GM21381 (cell line): Measurements from ENCODE around the gene WDR93.
A peak's percentile ranks its signal among the peaks of the same experiment; 100 is the strongest.
"Not testable (repeated sequence)": the region's sequence is repeated elsewhere in the genome, so short reads cannot be mapped to it uniquely, and the experiment has no call there.

Experiments
- ATAC-seq: cut with Tn5 transposase; IDR thresholded peaks from one replicate; pipeline ENCODE4 v1.9.1; 2021; ENCODE audit warnings: mild to moderate bottlenecking, moderate library complexity; ENCODE audit not compliant: unreplicated experiment

WDR93 gene

DNA sequence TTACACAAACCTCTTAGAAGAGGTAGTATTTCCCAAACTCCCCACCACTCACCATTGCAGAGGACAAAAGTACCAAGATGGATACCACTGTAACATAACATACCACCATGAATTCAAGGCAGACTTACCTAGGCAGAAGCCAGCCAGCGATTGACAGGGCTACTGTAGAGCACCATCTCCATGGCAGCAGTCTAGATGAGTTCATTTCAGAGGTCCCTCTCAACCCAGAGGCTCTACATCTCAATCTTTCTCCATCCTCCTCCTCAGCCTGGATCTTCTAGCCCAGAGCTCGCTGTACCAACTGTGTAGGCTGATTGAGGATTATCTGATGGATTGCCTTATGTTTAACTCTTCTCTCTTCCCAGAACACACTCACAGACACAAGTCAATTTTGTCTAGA lies 9.5 kb upstream of the WDR93 start:
- no peak for ATAC-seq

DNA sequence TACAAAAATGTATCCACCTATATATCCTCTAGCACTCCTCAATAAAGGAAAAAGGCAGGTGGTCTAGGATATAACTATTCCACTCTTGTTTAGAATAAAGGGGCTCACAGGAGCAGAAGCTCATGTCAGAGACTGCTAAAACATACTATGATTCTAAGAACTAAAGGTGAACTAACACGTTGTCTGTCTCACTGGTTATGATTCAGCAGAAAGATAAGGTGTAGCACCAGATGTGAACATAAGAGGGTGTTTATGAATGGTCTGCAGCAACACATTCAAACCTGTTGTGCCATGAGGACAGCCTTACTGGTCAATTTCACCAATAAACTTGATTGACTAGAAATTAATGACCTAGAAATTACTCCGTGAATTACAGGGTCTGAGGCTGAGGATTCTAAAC lies 4.6 kb upstream of the WDR93 start:
- ATAC-seq, result no peak

DNA sequence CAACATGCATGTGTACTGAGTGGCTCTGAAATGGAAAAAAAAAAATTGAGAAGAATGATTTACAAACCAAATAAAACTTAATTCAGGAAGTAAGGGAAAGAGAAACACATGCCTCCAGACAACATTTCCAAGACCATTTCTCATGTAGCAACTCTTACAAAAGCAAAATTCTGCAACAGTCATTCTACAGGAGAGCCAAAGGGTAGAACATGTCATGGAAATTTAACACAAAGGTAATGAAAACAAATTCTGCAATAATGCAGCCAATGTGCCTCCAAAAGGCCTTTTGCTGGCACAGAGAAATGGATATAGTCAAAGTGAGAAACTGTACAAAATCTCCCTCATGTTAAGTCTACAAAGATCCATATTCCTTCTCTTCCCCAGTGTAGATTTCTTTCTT lies 4.1 kb upstream of the WDR93 start:
- ATAC-seq, result no peak

DNA sequence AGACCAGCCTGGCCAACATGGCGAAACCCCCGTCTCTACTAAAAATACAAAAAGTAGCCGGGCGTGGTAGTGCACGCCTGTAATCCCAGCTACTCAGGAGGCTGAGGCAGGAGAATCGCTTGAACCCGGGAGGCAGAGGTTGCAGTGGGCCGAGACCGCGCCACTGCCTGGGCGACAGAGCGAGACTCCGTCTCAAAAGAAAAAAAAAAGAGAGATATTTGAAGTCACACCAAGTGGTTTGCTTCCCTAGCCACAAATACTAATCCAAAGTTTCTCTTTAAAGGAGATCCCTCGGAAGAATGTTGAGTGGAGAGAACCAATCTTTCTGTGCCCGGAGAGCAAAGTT lies 708 bp upstream of the WDR93 start:
- not testable (repeated sequence) for ATAC-seq

DNA sequence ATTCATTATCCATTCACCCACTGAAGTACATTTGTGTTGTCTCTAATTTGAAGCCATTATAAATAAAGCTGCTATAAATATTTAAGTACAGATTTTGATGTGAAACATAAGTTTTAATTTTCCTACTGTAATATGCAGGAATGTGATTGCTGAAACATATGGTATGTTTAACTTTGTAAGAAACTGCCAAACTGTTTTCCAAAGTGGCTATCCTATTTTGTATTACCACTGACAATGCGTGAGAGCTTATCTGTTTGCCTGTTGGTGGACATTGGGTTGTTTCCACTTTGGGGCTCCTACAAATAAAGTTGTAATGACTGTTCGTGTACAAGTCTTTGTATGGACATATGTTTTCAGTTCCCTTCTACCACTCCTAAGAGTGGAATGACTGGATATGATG lies 2.5 kb downstream of the WDR93 start:
- no peak for ATAC-seq

DNA sequence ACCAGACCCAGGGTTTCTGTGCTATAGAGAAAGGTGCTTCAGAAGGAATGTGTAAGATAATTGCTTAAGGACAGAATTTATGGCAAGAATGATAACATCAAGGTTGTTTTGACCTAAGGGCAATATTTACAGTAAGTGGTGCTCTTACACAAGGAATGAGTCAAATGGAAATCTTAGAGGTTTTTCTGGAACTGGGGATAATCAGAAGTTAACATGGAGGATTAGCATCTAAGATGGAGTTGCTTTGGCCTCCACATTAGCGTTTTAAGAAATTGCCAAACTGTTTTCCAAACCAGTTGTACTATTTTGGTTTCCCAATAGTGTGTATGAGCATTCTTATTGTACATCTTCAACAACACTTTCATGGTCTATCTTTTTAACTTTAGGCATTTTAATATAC lies 3.1 kb downstream of the WDR93 start:
- ATAC-seq, result no peak

DNA sequence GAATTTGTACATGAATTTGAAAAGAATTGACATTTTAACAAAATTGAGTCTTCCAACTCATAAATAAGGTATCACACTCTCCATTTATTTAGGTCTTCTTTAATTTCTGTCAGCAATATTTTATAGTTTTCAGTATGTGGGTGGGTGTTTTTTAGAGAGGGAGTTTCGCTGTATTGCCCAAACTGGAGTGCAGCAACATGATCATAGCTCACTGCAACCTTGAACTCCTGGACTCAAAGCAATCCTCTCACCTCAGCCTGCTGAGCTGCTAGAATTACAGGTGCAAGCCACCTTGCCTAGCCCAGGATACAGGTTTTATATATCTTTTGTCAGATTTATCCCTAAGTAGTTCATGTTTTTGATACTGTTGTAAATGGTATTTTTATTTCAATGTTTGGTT lies 4.6 kb downstream of the WDR93 start:
- ATAC-seq, result no peak

DNA sequence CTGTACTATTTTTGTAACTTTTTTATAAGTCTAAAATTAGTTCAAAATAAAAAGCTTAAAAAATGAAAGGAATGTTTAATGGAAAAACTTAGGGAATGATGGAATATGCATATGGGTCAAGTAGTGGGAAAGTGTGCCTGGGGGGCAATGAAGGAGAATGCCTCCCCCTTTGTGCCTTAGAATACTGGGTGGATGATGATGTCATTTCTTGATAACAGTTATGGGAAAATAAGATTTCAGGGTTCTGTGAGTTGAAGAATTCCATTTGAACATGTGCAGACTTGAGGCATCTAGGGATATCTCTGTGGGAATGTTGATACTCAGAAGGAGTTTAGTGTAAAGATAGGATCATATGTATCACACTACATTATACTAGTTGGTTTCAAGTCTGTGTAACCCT lies 13.8 kb downstream of the WDR93 start:
- no peak for ATAC-seq

DNA sequence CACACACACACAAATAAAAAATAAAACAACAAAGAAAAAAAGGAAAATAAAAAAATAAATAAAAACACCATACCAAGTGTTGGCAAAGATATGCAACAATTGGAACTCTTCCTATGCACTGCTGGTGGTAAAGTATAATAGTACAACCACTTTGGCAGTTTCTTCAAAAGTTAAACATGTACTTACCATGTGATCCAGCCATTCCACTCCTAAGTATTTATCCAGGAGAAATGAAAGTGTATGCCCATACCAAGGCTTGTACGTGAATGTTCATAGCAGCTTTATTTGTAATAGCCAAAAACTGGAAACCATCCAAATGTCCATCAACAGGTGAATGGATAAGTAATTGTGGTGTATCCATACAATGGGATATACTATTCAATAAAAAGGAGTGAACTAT lies 17.0 kb downstream of the WDR93 start:
- no peak for ATAC-seq

DNA sequence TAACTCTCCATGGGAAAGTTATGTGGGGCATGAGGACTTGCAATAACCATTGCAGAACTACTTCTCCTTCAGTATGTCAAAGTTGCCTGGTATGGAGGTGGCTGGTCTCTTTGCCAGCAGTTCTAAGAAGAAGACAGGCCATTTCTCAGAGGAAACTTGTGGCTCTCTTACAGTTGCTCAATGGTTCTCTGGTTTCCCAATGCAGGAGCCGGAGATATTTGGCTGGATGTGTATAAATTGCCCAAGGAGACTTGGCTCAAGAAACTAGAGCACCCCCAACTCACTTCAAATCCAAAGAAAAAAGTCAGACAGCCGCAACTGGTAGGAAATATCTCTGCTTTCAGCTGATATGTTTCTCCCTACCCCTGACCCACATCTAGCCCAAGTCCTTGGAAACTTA lies 24.2 kb downstream of the WDR93 start:
- no peak for ATAC-seq

DNA sequence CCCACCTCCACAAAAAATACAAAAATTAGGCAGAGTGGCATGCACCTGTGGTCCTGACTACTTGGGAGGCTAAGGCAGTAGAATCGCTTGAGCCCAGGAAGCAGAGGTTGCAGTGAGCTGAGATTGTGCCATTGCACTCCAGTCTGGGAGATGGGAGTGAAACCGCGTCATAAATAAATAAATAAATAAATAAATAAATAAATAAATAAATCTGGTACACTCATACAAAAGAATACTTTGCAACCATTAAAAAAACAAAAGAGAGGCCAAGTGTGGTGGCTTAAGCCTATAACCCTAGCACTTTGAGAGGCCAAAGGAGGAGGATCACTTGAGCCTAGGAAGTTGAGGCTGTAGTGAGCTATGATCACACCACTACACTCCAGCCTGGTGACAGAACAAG lies 32.4 kb downstream of the WDR93 start:
- ATAC-seq, result no peak

DNA sequence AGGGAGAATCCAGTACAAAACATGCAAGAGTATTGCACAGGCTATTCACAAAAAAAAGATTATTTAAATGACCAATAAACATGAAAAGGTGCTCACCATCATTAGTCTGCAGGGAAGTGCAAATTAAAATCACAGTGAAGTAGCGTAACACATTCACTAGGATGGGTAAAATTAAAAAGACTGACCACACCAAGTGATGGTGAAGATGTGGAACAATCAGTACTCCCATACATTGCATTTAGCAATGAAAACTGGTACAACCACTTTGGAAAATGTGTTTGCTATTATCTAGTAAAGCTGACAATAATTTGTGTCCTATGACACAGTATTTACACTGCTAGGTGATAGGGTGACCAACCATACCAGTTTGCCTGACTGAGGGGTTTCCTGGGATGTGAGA lies 34.0 kb downstream of the WDR93 start:
- no peak for ATAC-seq

DNA sequence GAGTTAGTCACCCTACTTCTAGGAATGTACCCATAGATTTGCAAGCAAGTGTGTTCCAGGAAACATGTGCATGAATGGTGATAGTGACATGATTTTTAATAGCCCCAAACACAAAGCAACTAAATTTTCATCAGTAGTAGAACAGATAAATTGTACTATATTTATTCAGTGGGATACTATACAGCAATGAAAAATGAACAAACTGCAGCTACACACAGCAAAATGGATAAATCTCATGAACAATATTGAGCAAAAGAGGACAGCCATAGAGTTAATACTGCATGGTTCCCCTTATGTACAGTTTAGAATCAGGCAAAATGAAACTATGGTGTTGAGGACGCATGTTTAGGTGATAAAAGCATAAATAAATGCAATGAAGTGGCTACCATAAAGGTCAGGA lies 34.5 kb downstream of the WDR93 start:
- ATAC-seq, result no peak

DNA sequence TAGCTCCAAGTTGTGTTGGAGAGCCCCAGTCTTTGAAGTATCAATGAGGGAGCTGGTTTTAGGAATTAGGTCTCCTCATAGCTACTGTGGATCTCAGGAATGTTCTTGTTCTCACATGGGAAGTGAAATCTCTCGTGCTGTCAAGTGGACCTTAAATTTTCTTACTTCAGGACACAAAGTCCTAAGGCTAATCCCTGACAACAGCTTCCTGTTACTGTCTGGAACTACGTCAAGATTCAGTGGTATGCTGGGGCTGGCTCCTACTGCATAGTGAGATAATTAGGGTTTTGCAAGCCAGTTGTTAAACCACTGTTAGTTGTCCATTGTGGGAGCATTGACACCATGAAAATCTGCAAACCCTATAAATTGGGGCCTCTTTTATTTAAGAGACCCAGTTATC lies 37.6 kb downstream of the WDR93 start:
- ATAC-seq, result no peak

DNA sequence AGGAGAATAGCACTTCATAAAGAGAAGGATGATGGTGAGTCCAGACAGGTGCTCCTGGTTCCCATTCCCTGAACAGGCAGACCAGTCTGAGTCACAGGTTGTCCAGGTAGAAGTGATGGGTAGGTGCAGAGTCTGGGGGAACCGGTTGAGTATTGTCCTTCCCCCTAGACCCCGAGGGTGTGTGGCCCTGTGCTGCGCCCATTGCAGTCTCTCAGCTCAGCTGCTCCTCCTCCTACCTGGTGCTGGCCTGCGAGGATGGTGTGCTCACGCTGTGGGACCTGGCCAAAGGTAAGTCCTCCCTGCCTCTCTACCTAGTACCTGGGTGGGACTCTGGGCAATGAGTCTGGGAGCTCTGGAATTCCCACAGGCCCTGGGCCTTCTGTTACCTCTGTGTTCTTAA lies 40.7 kb downstream of the WDR93 start:
- no peak for ATAC-seq

DNA sequence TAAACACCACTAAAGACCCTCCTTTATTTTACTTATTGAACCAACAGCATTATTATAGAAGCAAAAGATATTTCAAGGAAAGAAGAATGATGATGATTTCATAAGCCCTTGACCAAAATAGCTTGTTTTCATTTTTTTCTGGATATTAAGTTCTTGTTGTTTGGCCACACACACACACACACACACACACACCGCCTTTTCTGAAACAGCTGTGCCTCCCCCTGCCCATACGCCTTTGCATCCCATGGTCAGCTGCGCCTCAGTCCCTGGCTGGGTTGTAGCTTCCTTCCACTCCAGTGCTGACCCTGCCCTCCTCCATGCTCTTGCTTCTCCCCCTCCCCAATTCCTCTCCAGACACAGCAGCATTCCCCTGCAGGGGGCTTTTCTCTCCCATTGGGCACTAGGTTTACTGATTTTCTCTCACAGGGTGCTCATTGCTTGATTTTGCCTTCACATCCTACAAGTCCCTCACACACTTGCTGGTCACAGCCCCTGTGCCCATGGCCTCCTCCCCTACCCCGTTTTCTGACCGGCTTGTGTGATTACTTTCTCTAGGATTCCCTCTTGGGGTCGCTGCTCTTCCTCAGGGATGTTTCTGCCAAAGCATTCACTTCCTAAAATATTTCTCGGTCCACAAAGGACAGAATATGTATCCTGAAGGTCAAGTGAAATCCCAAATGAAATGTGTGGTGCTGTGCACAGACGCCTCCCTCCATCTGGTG lies 42.0 kb downstream of the WDR93 start:
- ATAC-seq, result no peak

DNA sequence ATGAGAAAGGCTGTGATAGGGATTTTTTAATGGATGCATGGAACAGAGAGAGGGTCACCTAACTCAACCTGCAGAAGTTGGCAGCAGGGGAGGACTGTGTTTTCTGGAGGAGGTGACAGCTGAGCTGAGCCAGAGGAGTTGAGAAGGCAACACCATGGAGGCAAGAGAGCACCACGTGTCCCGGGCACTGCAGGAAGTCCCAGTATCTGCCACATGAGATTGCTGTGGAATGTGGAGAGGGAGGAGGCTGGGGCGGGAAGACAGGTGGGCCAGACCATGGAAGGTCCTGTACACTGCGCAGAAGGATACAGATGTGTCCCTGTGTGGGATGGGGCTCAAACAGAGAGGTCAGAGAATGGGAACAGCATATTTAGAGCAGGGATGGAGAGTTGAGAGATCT lies 45.2 kb downstream of the WDR93 start:
- no peak for ATAC-seq

DNA sequence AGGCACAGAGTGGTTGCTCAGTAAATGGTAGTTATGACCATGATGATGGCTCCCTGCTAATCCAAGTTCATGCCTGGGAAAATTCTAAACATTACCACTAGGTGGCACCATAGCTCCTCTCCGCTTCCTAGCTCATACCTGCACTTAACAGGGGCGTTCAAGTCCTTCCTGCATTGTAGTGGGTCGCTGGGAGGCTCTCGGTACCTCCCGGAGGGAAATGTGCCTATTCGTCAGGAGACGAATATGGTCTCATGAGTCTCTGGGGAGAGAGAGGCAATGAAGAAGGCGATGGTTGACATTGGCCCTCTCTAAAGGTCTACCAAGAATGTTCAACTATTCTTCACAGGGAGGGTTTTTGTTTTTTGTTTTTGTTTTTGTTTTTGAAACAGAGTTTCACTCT lies 49.5 kb downstream of the WDR93 start:
- peak; percentile 65 for ATAC-seq

DNA sequence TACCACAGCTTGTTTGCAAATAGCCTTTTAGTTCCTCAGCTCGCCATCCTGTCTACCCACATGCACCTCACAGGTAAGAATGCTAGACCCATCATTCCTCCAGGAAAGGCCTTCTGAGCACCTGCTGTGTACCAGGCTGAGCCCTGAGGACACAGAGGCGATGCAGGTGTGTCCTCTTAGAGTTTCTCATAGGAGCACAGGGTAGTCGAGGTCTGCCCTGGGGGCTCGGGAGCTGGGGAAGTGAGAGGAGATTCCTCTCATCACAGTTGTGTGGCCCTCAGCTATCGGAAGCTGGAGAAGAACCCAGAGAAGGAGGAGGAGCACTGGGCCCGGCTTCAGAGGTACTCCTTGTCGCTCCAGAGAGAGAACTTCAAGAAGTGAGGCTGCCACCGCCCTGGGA lies 52.4 kb downstream of the WDR93 start:
- ATAC-seq, result no peak

DNA sequence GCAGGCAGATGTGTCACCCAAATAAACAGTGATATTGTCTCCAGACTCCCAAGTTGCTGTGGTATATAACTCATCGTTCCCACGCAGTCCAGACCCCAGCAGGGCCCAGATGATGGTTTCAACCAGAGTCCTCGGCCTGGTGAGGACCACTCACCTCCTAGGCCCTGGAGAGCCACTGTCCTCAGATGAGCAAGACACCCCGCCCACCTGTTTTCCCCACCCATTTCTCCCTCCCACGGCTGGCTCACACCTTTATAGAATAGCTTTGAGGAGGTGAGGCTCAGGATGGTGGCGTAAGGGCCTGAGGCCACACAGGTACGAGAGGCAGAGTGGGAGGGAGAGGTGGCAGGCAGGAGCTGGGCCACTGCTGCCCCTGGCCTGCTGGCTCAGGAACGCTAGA lies 53.0 kb downstream of the WDR93 start:
- no peak for ATAC-seq

DNA sequence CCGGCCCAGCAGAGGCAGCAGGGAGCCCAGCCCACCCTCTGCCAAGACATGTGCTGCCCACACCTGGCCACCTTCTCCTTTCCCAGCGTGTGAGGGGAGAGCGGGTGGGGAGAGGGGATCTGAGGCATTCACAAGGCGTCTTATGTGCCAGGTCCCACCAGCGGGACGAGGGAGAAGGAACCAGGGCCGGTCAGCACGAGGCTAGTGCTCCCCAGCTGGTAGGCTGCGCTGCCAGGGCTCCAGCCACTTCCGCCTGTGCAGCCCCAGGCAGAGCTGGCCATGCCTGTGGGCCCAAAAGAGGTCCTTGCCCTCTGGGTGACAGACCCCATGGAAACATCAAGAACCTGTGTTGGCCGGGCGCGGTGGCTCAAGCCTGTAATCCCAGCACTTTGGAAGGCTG lies 54.5 kb downstream of the WDR93 start:
- no peak for ATAC-seq

DNA sequence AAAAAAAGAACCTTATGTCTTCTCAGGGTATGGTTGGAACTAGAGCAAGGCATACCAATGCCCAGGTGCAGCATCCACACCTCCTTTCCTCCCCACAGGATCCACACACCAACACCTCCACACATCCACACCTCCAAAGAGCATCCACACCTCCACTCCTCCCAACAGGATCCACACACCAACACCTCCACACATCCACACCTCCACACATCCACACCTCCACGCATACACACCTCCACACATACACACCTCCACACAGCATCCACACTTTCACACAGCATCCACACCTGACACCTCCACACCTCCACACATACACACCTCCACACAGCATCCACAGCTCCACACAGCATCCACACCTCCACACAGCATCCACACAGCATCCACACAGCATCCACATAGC lies 55.2 kb downstream of the WDR93 start:
- no peak for ATAC-seq

DNA sequence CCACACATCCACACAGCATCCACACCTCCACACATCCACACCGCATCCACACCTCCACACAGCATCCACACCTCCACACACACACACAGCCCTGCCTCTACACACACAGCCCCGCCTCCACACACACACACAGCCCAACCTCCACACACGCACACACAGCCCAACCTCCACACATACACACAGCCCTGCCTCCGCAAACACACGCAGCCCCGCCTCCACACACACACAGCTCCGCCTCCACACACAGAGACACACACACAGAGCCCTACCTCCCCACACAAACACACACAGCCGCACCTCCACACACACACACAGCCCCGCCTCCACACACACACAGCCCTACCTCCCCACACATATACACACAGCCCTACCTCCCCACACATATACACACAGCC lies 55.8 kb downstream of the WDR93 start:
- ATAC-seq, result no peak
